Measurements from ENCODE around the gene LOXL1. TPM values are rescaled to one million over a fixed set of nuclear protein-coding genes. Genes with fewer than 3 reads are reported as not detected.

The LOXL1 gene
- total and polyA plus RNA-seq, 2 donors, result 6.6 to 6.7 TPM

- H3K36me3 ChIP-seq (ENCODE audit: control insufficient read depth in 2 of 2, insufficient read depth in 2 of 2, low read length in 1 of 2), result no peaks in the 10 kb centered on the region
- H3K9me3 ChIP-seq (ENCODE audit: control insufficient read depth in 2 of 2, insufficient read depth in 1 of 2, low read length in 1 of 2), result peaks cover 0 to 1% of the 10 kb centered on the region in 2 donors
- H3K27me3 ChIP-seq (ENCODE audit: control insufficient read depth in 2 of 2, insufficient read depth in 1 of 2, low read length in 1 of 2), result peaks cover 0 to 2% of the 10 kb centered on the region in 2 donors
- peak in 4 of 9 donors; percentile 18 to 37 (median 27) for DNase-seq (ENCODE audit: low read depth in 6 of 9, low spot score in 9 of 9)
- no peaks in the 10 kb centered on the region for H3K4me1 ChIP-seq (ENCODE audit: control insufficient read depth in 2 of 2, insufficient read depth in 2 of 2, low read length in 2 of 2)
- no peak overlapping the region for H3K27ac ChIP-seq (ENCODE audit: low read depth in 1 of 2, low read length in 1 of 2)
- WGBS, result 87% methylated on average over 15 of the region's 15 CpGs
- no peak overlapping the region for H3K4me3 ChIP-seq (ENCODE audit: low read length in 2 of 2)
Observed at GRCh38 chr15:73897441-73898261, 28.6 kb upstream of the LOXL1 start.

DNA sequence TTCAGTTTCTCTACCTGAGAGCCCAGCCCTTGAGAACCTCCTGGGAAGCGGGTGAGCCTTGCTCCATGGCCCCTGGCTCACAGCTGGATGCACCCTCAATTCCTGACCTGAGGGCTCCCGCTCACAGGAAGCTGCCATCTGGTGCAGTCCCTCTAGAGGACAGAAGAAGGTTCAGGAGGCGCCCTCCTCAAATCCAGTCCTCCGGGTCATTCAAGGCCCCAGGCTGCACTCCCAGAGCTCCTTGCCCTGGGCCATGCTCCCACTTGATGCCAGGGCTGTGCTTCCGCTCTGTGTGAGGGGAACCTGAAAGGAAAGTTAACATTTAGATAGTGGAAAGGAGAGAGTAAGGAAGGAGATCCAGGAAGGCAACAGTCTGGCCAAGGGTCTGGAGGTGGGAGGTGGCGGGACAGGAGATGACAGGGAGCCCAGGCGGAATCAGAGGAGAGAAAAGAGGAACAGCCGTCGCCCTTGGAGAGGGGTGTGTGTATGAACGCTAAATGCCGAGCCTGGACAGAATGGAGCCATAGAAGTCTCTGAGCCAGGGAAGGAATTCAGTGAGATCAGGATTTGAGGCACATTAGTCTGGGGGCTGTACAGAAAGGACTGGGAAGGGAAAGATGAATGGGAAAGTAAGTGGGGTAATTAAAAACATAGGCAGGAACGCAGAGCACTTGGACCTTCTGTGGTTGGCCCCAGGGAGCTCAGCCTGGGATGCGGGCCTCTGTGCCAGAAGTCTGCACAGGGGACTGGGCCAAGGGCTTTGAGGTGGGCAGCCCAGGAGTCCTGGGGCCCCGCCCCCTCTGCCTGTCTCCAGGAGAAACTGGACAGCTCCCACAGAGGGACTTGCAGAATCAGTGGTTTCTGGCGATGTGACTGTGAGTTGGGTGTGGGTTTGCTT lies 26.8 kb upstream of the LOXL1 start:
- Histone ChIP-seq H3K27ac (ENCODE audit: low read depth in 1 of 2, low read length in 1 of 2) (no peak overlapping the region), H3K27me3 (ENCODE audit: control insufficient read depth in 2 of 2, insufficient read depth in 1 of 2, low read length in 1 of 2) (peaks cover 0 to 2% of the 10 kb centered on the region in 2 donors), H3K36me3 (ENCODE audit: control insufficient read depth in 2 of 2, insufficient read depth in 2 of 2, low read length in 1 of 2) (no peaks in the 10 kb centered on the region), H3K4me3 (ENCODE audit: low read length in 2 of 2) (no peak overlapping the region), H3K9me3 (ENCODE audit: control insufficient read depth in 2 of 2, insufficient read depth in 1 of 2, low read length in 1 of 2) (no peaks in the 10 kb centered on the region), H3K4me1 (ENCODE audit: control insufficient read depth in 2 of 2, insufficient read depth in 2 of 2, low read length in 2 of 2) (no peaks in the 10 kb centered on the region)
- WGBS, result 96% methylated on average over 15 of the region's 15 CpGs
- DNase-seq (ENCODE audit: low read depth in 6 of 9, low spot score in 9 of 9), result no peak

DNA sequence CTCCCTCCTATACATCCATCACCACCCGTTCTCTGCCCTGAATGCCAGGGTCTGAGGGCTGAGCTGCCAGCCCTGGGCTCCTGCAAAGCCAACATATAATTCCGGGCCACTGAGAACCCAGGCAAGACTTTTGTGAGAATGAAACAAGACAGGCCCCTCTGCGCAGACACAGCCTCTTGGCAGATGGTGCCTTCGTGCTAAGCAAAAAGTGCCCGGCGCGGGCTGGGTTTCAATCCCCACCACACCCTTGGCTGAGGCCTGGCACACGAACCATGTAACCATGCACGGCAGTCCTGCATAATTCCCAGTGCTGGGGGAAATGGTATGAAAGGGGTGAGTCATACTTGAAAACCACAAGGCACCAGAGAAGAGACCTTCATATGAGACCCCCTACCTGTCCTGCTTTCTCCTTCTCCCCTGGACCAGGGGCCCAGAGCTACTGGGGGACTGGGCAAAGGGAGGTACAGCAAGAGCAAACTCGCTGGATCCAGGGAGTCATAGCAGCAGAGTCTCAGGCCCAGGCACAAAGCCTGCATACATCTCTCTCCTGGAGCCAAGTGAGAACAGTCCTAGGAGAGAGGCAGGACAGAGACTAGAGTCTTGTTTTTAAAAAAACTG lies 26.1 kb upstream of the LOXL1 start:
- Histone ChIP-seq H3K4me1 (ENCODE audit: control insufficient read depth in 2 of 2, insufficient read depth in 2 of 2, low read length in 2 of 2) (no peaks in the 10 kb centered on the region), H3K27me3 (ENCODE audit: control insufficient read depth in 2 of 2, insufficient read depth in 1 of 2, low read length in 1 of 2) (peaks cover 0 to 2% of the 10 kb centered on the region in 2 donors), H3K27ac (ENCODE audit: low read depth in 1 of 2, low read length in 1 of 2) (no peak overlapping the region), H3K4me3 (ENCODE audit: low read length in 2 of 2) (no peak overlapping the region), H3K36me3 (ENCODE audit: control insufficient read depth in 2 of 2, insufficient read depth in 2 of 2, low read length in 1 of 2) (no peaks in the 10 kb centered on the region), H3K9me3 (ENCODE audit: control insufficient read depth in 2 of 2, insufficient read depth in 1 of 2, low read length in 1 of 2) (no peaks in the 10 kb centered on the region)
- 92% methylated on average over 10 of the region's 10 CpGs for WGBS
- no peak for DNase-seq (ENCODE audit: low read depth in 6 of 9, low spot score in 9 of 9)

GRCh38 chr15:73901126-73901810 lies 25.0 kb upstream of the LOXL1 start:
- no peak for DNase-seq (ENCODE audit: low read depth in 6 of 9, low spot score in 9 of 9)
- no peaks in the 10 kb centered on the region for H3K4me1 ChIP-seq (ENCODE audit: control insufficient read depth in 2 of 2, insufficient read depth in 2 of 2, low read length in 2 of 2)
- 96% methylated on average over 7 of the region's 7 CpGs for WGBS

DNA sequence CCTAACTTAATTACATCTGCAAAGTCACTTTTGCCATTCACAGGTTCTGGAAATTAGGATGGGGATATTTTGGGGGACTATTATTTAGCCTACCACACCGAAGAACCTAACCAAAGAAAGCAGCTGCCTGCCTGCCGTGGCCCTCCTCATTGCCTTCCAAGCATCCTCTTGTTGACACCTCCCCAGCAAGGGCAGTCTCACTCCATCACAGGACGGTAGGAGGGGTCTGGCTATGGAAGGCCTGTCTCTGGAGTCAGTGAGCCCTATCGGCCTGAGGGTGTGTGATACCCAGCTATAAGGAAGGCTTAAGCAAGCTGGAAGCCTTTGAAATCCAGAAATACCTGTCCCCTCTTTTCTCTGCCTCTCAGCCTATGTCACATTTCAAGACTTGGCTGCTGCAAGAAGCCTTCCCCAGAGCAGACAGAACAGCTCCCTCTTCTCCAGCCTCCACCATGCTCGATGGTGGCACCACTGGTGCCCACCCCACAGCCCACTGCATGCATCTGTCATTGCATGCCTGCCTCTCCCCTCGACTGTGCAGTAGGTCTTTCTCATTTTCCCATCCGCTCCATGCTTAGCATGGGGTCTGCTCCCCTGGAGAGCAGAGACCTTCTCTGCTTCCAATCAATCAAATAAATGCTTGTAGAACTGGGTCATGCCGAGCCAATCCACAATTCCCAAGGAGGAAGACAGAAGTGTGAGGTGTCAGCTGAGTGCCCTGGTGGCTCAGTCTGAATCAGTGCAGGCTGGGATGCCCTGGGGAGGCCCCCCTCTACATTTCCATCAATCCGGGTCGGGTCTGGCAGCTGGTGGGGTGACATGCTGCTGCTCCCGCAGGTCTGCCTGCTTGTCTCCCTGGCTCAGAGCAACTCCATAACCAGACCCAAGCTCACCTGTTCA lies 23.9 kb upstream of the LOXL1 start:
- no peaks in the 10 kb centered on the region for H3K4me1 ChIP-seq (ENCODE audit: control insufficient read depth in 2 of 2, insufficient read depth in 2 of 2, low read length in 2 of 2)
- H3K36me3 ChIP-seq (ENCODE audit: control insufficient read depth in 2 of 2, insufficient read depth in 2 of 2, low read length in 1 of 2), result no peaks in the 10 kb centered on the region
- H3K4me3 ChIP-seq (ENCODE audit: low read length in 2 of 2), result no peak overlapping the region
- peaks cover 0 to 2% of the 10 kb centered on the region in 2 donors for H3K27me3 ChIP-seq (ENCODE audit: control insufficient read depth in 2 of 2, insufficient read depth in 1 of 2, low read length in 1 of 2)
- H3K9me3 ChIP-seq (ENCODE audit: control insufficient read depth in 2 of 2, insufficient read depth in 1 of 2, low read length in 1 of 2), result no peaks in the 10 kb centered on the region
- WGBS, result 93% methylated on average over 11 of the region's 11 CpGs
- H3K27ac ChIP-seq (ENCODE audit: low read depth in 1 of 2, low read length in 1 of 2), result no peak overlapping the region
- DNase-seq (ENCODE audit: low read depth in 6 of 9, low spot score in 9 of 9), result no peak

More at GRCh38 chr15:73901126-73901810, 25.0 kb upstream of the LOXL1 start:
- Histone ChIP-seq H3K27ac (ENCODE audit: low read depth in 1 of 2, low read length in 1 of 2) (no peak overlapping the region), H3K9me3 (ENCODE audit: control insufficient read depth in 2 of 2, insufficient read depth in 1 of 2, low read length in 1 of 2) (no peaks in the 10 kb centered on the region), H3K36me3 (ENCODE audit: control insufficient read depth in 2 of 2, insufficient read depth in 2 of 2, low read length in 1 of 2) (no peaks in the 10 kb centered on the region), H3K27me3 (ENCODE audit: control insufficient read depth in 2 of 2, insufficient read depth in 1 of 2, low read length in 1 of 2) (peaks cover 0 to 2% of the 10 kb centered on the region in 2 donors), H3K4me3 (ENCODE audit: low read length in 2 of 2) (no peak overlapping the region)

GRCh38 chr15:73904026-73904815 lies 22.0 kb upstream of the LOXL1 start:
- DNase-seq (ENCODE audit: low read depth in 6 of 9, low spot score in 9 of 9), result no peak
- Histone ChIP-seq H3K27me3 (ENCODE audit: control insufficient read depth in 2 of 2, insufficient read depth in 1 of 2, low read length in 1 of 2) (peaks cover 0 to 2% of the 10 kb centered on the region in 2 donors), H3K4me1 (ENCODE audit: control insufficient read depth in 2 of 2, insufficient read depth in 2 of 2, low read length in 2 of 2) (no peaks in the 10 kb centered on the region), H3K27ac (ENCODE audit: low read depth in 1 of 2, low read length in 1 of 2) (no peak overlapping the region), H3K9me3 (ENCODE audit: control insufficient read depth in 2 of 2, insufficient read depth in 1 of 2, low read length in 1 of 2) (peaks cover 0 to 5% of the 10 kb centered on the region in 2 donors), H3K36me3 (ENCODE audit: control insufficient read depth in 2 of 2, insufficient read depth in 2 of 2, low read length in 1 of 2) (no peaks in the 10 kb centered on the region), H3K4me3 (ENCODE audit: low read length in 2 of 2) (no peak overlapping the region)
- 95% methylated on average over 9 of the region's 9 CpGs for WGBS

DNA sequence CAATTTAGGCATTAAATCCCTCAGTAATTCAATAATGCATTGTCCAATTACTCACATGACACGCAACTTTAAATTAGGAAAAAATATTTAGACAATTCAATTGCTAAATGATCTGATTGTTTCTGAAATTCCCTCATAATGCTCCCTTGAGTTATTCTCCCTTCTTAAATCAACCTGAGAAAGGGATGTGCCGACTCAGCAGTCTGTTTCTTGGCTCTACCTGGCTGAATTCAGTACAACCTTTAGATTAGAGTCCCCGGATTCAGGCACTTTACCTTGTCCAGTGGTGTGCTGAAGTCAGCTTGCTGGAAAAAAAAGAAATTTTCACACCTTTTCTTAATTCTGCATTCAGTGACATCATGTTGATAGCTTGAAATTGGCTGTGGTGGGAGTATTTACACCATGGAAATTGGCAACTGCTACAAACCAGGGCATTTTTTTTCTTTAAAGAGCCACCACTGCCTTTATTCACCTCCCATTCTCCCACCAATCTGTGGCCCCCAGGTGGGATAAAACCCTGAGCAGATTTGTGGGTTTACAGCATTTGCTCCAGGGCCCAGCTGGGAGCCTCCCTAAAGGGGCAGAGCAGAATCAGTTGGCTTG lies 20.9 kb upstream of the LOXL1 start:
- Histone ChIP-seq H3K4me3 (ENCODE audit: low read length in 2 of 2) (no peak overlapping the region), H3K36me3 (ENCODE audit: control insufficient read depth in 2 of 2, insufficient read depth in 2 of 2, low read length in 1 of 2) (no peaks in the 10 kb centered on the region), H3K27ac (ENCODE audit: low read depth in 1 of 2, low read length in 1 of 2) (no peak overlapping the region), H3K27me3 (ENCODE audit: control insufficient read depth in 2 of 2, insufficient read depth in 1 of 2, low read length in 1 of 2) (no peaks in the 10 kb centered on the region), H3K4me1 (ENCODE audit: control insufficient read depth in 2 of 2, insufficient read depth in 2 of 2, low read length in 2 of 2) (no peaks in the 10 kb centered on the region), H3K9me3 (ENCODE audit: control insufficient read depth in 2 of 2, insufficient read depth in 1 of 2, low read length in 1 of 2) (peaks cover 0 to 5% of the 10 kb centered on the region in 2 donors)
- no peak for DNase-seq (ENCODE audit: low read depth in 6 of 9, low spot score in 9 of 9)
- WGBS, result 97% methylated on average over 3 of the region's 3 CpGs

All from thymus (tissue), 11 donors.